ENCODE data around the gene ZKSCAN2.

DNA sequence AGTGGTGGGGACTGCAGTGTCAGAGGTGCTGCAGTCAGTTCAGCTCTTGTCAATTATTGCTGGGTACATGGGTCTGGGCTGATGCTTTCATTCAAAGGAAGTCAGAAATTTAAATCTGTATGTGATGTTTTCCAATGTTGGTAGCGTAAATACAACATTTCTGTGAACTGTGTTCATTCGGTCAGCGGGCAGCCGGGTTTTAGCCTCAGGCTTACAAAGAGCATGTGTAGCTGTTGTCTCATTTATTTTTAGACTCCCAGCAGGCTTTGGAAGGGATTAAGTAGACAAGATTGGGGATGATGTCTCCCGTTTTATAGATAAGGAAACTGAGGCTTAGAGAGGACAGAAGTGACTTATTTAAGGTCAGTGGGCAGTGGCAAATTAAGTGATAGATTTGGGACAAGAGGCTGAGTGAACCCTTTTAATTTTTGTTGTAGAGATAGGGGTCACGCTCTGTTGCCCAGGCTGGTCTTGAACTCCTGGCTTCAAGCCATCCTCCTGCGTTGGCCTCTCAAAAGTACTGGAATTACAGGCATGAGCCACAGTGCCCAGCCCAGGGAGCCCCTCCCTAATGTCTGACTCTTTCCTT, 32.8 kb downstream of the ZKSCAN2 start:
- TF ChIP-seq EZH2 (IDR thresholded peaks at IDR 0.05; ENCODE audit: borderline replicate concordance, insufficient read depth, low read length, poor library complexity, severe bottlenecking) (no peak), REST (IDR thresholded peaks at IDR 0.05; ENCODE audit: borderline replicate concordance) (no peak)
- TF ChIP-seq, protein P1, sequence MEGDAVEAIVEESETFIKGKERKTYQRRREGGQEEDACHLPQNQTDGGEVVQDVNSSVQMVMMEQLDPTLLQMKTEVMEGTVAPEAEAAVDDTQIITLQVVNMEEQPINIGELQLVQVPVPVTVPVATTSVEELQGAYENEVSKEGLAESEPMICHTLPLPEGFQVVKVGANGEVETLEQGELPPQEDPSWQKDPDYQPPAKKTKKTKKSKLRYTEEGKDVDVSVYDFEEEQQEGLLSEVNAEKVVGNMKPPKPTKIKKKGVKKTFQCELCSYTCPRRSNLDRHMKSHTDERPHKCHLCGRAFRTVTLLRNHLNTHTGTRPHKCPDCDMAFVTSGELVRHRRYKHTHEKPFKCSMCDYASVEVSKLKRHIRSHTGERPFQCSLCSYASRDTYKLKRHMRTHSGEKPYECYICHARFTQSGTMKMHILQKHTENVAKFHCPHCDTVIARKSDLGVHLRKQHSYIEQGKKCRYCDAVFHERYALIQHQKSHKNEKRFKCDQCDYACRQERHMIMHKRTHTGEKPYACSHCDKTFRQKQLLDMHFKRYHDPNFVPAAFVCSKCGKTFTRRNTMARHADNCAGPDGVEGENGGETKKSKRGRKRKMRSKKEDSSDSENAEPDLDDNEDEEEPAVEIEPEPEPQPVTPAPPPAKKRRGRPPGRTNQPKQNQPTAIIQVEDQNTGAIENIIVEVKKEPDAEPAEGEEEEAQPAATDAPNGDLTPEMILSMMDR (IDR thresholded peaks at IDR 0.05; ENCODE audit: poor library complexity, severe bottlenecking) = no peak
